Measurements from ENCODE around the gene RUBCNL. TPM values are rescaled to one million over a fixed set of nuclear protein-coding genes. Genes with fewer than 3 reads are reported as not detected.

The RUBCNL gene
- polyA plus RNA-seq, 1 donor (not counting 4 experiments of a cell fraction or from before 2014, with no cell fraction given), result 0.12 TPM

GRCh38 chr13:46379611-46380010 is 7.4 kb downstream of the RUBCNL start:
- Histone ChIP-seq H4K20me1 (ENCODE audit: control insufficient read depth, extremely low read depth, insufficient read depth, low read length) (no peaks in the 10 kb centered on the region), H3K27me3 (ENCODE audit: control insufficient read depth, extremely low read depth, insufficient read depth, low read length) (no peaks in the 10 kb centered on the region), H3K9me3 (ENCODE audit: control insufficient read depth, low read depth, low read length) (no peaks in the 10 kb centered on the region), H3K9ac (ENCODE audit: control insufficient read depth, extremely low read depth, insufficient read depth, low read length) (no peak overlapping the region), H3K9me1 (ENCODE audit: control insufficient read depth, extremely low read depth, insufficient read depth, low read length) (no peaks in the 10 kb centered on the region), H3K36me3 (ENCODE audit: control insufficient read depth in 2 of 2, extremely low read depth in 1 of 2, insufficient read depth in 2 of 2, low read length in 2 of 2) (no peaks in the 10 kb centered on the region), H3K4me1 (ENCODE audit: control insufficient read depth, extremely low read depth, insufficient read depth, low read length) (no peaks in the 10 kb centered on the region), H3K4me3 (ENCODE audit: control insufficient read depth in 2 of 3, extremely low read depth in 1 of 3, insufficient read depth in 2 of 3, low read depth in 1 of 3, low read length in 3 of 3) (no peak overlapping the region), H3K4me2 (ENCODE audit: control insufficient read depth, extremely low read depth, insufficient read depth, low read depth, low read length) (no peak overlapping the region), H3K79me2 (ENCODE audit: control insufficient read depth, insufficient read depth, low read length) (no peaks in the 10 kb centered on the region), H2AFZ (ENCODE audit: control insufficient read depth, low read length) (no peak overlapping the region), H3K27ac (ENCODE audit: control insufficient read depth, insufficient read depth, low read length) (no peak overlapping the region)
- no peak for DNase-seq (ENCODE audit: low read depth, low spot score)
- FAIRE-seq, result no peak
- dilution Hi-C loops (cut with MboI; ENCODE audit: extremely low pct_ligation_motif_present, low sequenced_read_pairs), result no loop called here
- no peak for TF ChIP-seq EZH2 (IDR thresholded peaks at IDR 0.05; ENCODE audit: low read length)
- TF ChIP-seq, protein P1, sequence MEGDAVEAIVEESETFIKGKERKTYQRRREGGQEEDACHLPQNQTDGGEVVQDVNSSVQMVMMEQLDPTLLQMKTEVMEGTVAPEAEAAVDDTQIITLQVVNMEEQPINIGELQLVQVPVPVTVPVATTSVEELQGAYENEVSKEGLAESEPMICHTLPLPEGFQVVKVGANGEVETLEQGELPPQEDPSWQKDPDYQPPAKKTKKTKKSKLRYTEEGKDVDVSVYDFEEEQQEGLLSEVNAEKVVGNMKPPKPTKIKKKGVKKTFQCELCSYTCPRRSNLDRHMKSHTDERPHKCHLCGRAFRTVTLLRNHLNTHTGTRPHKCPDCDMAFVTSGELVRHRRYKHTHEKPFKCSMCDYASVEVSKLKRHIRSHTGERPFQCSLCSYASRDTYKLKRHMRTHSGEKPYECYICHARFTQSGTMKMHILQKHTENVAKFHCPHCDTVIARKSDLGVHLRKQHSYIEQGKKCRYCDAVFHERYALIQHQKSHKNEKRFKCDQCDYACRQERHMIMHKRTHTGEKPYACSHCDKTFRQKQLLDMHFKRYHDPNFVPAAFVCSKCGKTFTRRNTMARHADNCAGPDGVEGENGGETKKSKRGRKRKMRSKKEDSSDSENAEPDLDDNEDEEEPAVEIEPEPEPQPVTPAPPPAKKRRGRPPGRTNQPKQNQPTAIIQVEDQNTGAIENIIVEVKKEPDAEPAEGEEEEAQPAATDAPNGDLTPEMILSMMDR (optimal IDR thresholded peaks at IDR 0.05 in 1 of 3, IDR thresholded peaks at IDR 0.05 in 1 of 3, conservative IDR thresholded peaks at IDR 0.05 in 1 of 3; ENCODE audit: extremely low read depth in 1 of 3, insufficient read depth in 2 of 3, low read length in 3 of 3), result no peak

- DNase-seq (ENCODE audit: low read depth, low spot score) (no peak), FAIRE-seq (no peak)
- no peaks in the 10 kb centered on the region for H3K9me1 ChIP-seq (ENCODE audit: control insufficient read depth, extremely low read depth, insufficient read depth, low read length)
- no peak overlapping the region for H3K27ac ChIP-seq (ENCODE audit: control insufficient read depth, insufficient read depth, low read length)
- H3K27me3 ChIP-seq (ENCODE audit: control insufficient read depth, extremely low read depth, insufficient read depth, low read length), result no peaks in the 10 kb centered on the region
- no peak overlapping the region for H2AFZ ChIP-seq (ENCODE audit: control insufficient read depth, low read length)
- no peaks in the 10 kb centered on the region for H3K36me3 ChIP-seq (ENCODE audit: control insufficient read depth in 2 of 2, extremely low read depth in 1 of 2, insufficient read depth in 2 of 2, low read length in 2 of 2)
- no peaks in the 10 kb centered on the region for H3K9me3 ChIP-seq (ENCODE audit: control insufficient read depth, low read depth, low read length)
- H3K79me2 ChIP-seq (ENCODE audit: control insufficient read depth, insufficient read depth, low read length), result no peaks in the 10 kb centered on the region
- dilution Hi-C loops (cut with MboI; ENCODE audit: extremely low pct_ligation_motif_present, low sequenced_read_pairs), result no loop called here
- H3K4me3 ChIP-seq (ENCODE audit: control insufficient read depth in 2 of 3, extremely low read depth in 1 of 3, insufficient read depth in 2 of 3, low read depth in 1 of 3, low read length in 3 of 3), result no peak overlapping the region
- H3K4me1 ChIP-seq (ENCODE audit: control insufficient read depth, extremely low read depth, insufficient read depth, low read length), result no peaks in the 10 kb centered on the region
- no peak overlapping the region for H3K9ac ChIP-seq (ENCODE audit: control insufficient read depth, extremely low read depth, insufficient read depth, low read length)
- H4K20me1 ChIP-seq (ENCODE audit: control insufficient read depth, extremely low read depth, insufficient read depth, low read length), result no peaks in the 10 kb centered on the region
- no peak overlapping the region for H3K4me2 ChIP-seq (ENCODE audit: control insufficient read depth, extremely low read depth, insufficient read depth, low read depth, low read length)
- TF ChIP-seq, protein P1 (optimal IDR thresholded peaks at IDR 0.05 in 1 of 3, IDR thresholded peaks at IDR 0.05 in 1 of 3, conservative IDR thresholded peaks at IDR 0.05 in 1 of 3; ENCODE audit: extremely low read depth in 1 of 3, insufficient read depth in 2 of 3, low read length in 3 of 3), result no peak
- TF ChIP-seq EZH2 (IDR thresholded peaks at IDR 0.05; ENCODE audit: low read length), result no peak
These were observed 8.6 kb downstream of the RUBCNL start for GRCh38 chr13:46378411-46378810.

All from keratinocyte (primary cell).